ENCODE measurements around the gene DEUP1.

DNA sequence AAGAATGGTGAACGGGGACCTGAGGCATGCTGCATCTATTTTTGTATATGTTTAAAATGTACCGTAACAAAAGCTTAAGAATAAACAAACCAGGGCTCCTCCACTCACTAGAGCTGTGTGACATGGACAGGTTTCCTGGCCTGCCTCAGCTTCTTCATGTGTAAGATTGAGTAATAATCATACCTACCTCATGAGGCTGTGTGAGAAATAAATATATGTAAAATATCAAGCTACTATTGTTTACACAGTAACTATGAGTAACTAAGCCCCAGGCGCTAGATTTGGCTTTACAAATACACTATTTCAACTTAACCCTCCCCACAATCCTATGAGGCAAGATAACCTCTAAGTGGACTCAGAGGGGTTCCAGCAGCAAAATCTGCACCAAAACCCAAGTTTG lies 146.3 kb downstream of the DEUP1 start:
- no peak for TF ChIP-seq CTCF (IDR thresholded peaks at IDR 0.05)
- no peak for TF ChIP-seq POLR2A (IDR thresholded peaks at IDR 0.05)
- no peak for TF ChIP-seq POLR2AphosphoS5 (IDR thresholded peaks at IDR 0.05)
